Prostate gland (tissue), 2 donors: ENCODE measurements around the gene MCCC2.

Experiments used
- POLR2A ChIP-seq: fragments of 450-650 bp; IDR thresholded peaks from one replicate; pipeline ENCODE4 v1.6.1; 2016; ENCODE audit warnings: antibody characterized with exemption, mild to moderate bottlenecking
- TF ChIP-seq, protein P1 (sequence below), 4 experiments: fragments of 200-600 bp in 2 of 4; fragments of 450-650 bp in 2 of 4; sonication (generic) in 2 of 4; IDR thresholded peaks; 1 replicate in 3 of 4; 2 replicates in 1 of 4; pipeline ENCODE4 v1.5.1; 2016 to 2019; ENCODE audit warnings: antibody characterized with exemption in 4 of 4, mild to moderate bottlenecking in 2 of 4, moderate library complexity in 2 of 4

DNA sequence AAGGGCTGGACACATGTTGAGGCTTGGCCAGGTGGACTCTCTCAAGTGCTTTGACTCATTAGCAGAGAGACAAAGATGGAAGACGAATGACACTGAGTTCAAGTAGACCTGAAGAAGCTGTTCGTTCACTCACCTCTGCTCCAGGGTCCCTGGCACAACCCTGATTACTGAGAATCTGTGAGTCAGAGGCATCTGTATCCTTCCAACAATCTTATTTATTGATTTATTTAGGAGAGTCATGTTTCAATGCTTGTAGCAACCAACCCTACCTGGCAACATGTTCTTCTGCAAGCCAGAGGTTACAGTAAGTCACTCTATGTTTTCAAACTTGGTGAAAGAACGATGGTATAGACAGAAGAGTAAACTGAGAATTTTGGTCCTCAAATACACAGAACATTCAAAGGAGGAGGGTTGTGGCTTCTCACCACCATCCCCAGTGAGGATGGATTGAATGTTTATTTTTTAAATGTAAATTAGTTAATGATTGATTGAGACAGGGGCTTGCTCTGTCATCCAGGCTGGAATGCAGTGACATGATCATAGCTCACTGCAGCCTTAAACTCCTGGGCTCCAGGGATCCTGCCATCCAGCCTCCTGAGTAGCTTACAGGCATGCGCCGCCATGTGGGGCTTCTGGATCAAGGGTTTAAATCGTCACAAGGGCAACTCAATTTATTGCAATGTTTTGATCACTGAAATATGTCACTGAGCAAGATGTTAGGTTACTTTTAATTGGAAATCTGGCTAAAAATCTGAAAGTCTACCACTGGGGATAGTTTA is 76.2 kb downstream of the MCCC2 start:
- TF ChIP-seq POLR2A = no peak
- TF ChIP-seq, protein P1, sequence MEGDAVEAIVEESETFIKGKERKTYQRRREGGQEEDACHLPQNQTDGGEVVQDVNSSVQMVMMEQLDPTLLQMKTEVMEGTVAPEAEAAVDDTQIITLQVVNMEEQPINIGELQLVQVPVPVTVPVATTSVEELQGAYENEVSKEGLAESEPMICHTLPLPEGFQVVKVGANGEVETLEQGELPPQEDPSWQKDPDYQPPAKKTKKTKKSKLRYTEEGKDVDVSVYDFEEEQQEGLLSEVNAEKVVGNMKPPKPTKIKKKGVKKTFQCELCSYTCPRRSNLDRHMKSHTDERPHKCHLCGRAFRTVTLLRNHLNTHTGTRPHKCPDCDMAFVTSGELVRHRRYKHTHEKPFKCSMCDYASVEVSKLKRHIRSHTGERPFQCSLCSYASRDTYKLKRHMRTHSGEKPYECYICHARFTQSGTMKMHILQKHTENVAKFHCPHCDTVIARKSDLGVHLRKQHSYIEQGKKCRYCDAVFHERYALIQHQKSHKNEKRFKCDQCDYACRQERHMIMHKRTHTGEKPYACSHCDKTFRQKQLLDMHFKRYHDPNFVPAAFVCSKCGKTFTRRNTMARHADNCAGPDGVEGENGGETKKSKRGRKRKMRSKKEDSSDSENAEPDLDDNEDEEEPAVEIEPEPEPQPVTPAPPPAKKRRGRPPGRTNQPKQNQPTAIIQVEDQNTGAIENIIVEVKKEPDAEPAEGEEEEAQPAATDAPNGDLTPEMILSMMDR (IDR thresholded peaks at IDR 0.05) = no peak
